HG03342 (cell line): Measurements from ENCODE around the gene CTBP2.
"Not testable (repeated sequence)": the region's sequence is repeated elsewhere in the genome, so short reads cannot be mapped to it uniquely, and the experiment has no call there.

Source experiments
- ATAC-seq: cut with Tn5 transposase; IDR thresholded peaks from one replicate; pipeline ENCODE4 v1.9.1; 2021; ENCODE audit warnings: mild to moderate bottlenecking, moderate library complexity; ENCODE audit not compliant: unreplicated experiment

Gene CTBP2

DNA sequence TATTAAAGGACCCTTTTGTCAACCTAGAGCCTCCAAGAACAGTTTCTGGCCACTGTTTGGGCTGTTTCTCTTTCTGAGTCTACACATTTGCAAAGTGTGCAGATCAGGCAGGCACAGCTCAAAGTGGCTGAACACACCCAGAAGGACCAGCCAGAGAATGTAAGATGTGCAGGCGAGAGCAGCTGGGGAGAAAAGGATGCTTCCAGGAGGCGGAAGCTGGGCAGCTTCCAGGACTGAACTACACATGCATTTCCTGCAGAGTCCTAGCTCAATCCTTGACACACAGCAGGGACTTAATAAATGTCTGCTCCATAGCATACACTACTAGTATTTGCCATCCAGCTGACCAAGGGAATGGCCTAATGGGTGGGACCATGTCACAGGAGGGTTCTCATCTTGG is 70.9 kb downstream of the CTBP2 start:
- ATAC-seq, result no peak

DNA sequence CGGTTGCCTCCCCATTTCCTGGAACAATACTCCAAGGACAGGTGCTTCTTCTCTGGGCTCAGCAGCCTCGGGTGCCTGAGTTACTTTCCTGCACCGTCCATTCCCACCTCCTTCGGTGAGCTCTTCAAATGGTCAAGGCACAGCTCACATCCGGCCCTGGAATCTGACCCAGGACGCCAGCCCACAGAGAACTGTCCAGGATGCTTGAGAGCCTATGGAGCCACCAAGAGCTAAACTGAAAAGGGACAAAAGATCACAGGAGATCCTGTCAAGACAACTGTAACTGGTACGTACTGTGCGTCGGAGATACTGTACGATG is 72.5 kb downstream of the CTBP2 start:
- no peak for ATAC-seq

DNA sequence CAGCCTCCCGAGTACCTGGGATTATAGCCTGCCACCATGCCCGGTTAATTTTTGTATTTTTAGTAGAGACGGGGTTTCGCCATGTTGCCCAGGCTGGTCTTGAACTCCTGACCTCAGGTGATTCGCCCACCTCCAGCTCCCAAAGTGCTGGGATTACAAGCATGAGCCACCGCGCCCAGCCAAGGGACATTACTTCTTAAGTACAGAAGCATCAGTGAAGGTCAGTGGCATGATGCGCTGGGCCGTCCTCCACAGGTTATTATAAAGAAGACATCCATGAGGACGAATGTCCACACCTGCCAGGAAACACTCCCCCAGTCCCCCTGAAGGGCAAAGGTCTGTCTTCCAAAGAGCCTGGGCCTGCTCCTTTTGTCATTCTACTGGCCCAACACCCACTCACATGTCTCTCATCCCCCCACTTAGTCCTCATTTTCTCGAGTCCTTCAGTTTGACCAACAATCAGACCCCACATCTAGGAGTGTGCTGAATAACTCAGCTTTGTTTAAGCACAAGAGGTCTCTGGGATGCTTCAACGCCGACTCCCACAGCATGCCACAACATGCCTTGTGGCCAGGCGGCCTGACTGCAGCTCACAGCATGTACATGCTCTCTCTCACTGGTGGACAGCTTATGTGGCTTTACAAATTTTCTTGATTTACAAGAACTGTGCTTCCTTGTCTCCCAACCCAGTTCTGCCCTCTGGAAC is 73.0 kb downstream of the CTBP2 start:
- ATAC-seq, result no peak

DNA sequence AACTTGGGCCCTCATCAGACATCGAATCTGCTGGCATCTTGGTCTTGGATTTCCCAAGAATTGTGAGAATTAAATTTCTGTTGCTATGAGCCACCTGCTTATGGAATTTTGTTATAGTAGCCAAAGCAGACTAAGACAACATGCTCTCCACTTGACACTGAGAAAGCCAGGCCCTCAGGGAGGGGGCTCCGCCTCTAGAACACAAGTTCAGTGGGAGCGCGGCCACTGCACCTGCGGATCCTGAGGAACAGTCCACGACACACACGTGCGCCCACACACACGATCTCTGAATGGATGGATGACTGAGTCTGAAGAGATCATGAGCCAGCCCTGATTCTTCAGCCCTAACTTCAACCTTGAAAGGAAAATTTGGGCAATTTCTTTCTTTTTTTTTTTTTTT is 73.7 kb downstream of the CTBP2 start:
- ATAC-seq, result no peak

DNA sequence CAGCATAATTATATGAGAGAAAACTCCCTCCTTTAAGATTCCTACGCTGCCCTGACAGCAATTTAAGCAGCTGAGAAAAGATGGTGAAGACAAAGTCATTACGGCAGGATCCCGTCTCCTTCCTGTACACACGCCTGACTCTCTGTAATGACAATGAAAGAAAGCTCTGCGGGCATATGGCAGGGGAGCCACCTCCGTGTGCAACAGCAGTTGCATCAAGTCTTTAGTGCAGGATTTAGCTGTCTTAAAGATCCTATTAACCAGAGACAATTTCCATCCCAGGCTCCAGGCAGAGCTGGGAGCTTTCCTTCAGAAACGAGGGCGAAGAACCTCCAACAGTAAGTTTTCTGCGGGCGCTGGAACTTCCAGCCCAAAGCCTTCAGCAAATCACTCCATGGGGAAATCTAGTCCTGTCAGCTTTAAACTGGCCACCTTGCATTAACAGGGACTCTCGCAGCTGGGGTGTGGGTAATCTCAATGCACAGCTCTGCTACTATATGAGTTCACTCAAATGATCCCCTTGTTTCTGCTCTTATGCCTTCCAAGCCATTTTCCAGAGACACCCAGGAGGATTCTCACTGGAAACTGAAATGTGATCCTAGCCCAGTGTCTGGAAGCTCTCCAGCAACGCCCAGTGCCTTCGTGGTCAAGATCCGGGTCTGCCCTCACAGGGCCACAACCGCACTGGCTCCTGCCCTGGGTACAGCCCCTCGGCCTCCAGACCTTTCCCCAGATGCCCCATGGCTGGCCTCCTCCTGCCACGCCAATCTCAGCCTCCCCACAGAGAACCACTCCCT is 74.9 kb downstream of the CTBP2 start:
- ATAC-seq, result no peak

- no peak for ATAC-seq
Measured at GRCh38 chr10:125084614-125085257, 75.6 kb downstream of the CTBP2 start.

DNA sequence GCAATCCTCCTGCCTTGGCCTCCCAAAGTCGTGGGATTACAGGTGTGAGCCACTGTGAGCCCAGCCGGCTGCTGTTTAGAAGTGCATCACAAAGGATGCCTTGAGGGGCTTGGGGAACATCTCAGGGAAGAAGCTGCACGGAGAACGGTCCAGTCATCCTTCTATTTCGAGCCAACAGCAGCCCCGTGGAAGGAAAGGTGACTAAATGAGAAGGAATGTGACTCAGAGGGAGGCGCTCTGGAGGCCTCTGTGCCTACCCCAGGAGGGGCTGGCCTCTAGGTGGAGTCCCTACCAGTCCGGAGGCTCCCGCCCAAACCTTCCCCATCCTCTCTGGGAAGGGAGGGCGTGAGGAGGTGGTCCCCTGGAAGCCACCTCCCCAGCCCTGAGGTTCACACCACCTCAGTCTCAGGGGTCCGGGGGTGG is 76.2 kb downstream of the CTBP2 start:
- no peak for ATAC-seq

GRCh38 chr10:125083576-125083920 is 76.8 kb downstream of the CTBP2 start:
- ATAC-seq, result no peak

- ATAC-seq, result no peak
Measured at GRCh38 chr10:125082881-125083575, 77.3 kb downstream of the CTBP2 start.

- ATAC-seq, result not testable (repeated sequence)
Measured at GRCh38 chr10:125082471-125082870, 77.9 kb downstream of the CTBP2 start.

DNA sequence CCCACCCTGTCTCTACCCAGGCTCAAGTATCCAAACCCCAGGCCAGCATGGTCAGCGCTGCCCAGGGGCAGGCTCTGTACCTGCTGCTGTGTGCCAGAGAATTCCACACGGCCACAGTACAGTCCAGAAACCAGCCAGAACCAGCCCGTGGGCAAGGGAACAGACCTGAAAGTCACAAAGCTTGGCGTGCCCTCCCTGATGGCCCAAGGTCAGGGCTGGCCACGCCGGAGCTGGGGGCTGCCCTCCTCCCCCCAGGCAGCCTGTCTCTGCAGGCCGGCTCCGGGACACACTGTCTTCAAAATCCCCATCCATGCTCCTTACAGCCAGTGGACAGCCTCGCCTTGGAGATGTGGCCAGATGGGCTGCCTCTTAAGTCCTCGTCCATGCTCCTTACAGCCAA is 78.4 kb downstream of the CTBP2 start:
- no peak for ATAC-seq

- no peak for ATAC-seq
Measured at GRCh38 chr10:125080984-125081383, 79.4 kb downstream of the CTBP2 start.

DNA sequence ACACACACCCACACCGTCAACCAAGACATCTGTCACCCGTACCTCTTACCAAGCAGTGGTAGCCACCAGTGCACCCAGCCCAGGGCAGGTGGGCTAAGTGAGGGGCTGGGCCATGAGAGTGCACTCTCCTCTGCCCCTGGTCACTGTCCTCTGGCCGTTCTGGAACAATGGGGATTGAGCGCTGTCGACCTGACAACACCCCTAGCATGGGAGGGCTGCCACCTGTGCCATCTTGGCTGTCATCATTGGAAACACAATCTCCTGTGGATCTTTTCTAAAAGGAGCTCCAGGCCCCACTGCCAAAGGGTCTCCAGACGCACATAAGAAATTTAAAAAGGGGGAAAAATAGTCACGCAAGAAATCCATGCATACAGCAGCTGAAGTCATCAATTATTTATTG is 80.1 kb downstream of the CTBP2 start:
- ATAC-seq, result no peak

DNA sequence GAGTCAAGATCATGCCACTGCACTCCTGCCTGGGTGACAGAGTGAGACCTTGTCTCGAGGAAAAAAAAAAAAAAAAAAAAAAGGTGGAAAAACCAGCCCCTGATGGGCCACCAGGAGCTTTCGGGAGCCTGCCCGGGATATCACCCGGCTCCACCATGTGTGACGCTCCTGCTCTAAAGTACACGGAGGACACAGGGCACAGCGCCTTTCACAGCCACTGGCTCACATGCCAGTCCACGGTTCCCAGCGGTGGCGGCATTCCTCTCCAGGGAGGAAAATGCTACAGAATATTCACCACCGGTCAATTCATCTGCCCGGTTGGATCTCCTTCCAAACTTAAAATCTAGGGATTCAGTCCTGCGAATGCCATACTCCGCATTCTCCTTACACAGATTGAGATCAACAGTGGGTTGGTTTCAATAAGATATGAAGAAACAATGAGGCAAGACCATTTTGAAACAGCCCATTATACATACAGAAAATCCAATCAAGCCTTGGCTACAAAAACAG is 81.2 kb downstream of the CTBP2 start:
- no peak for ATAC-seq

- ATAC-seq, result no peak
Measured at GRCh38 chr10:125076891-125077541, 83.3 kb downstream of the CTBP2 start.

DNA sequence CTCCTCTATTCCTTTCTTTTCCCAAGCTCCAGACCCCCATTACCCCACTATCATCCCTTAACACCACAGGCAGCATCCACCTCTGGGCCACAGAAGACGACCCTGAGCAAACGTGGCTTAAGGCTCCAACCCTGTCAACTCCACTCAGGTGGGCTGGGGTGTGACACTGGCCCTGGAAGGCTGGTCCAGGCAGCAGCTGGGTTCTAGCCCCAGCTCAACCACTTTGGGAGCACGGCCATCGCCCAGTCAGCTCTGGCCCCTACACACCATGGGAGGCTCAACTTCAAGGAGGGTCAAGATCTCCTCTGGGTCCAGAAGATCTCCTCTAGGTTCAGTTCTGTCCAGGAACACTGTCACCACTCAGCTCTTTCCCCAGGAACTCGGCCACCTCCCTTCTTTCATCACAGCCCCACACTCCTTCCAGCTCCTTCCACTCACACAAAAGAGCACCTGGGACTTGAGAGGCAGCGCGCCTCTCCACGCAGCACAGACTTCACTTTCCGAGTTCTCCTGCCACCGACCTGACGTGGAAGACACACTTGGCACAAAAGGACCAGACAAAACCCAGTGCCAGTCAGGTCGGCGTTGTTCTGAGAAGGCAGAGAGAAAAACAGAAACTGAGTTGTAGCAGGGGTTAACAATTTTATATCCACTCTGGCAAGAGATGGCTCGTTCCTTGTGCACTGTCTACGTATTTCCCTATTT is 84.1 kb downstream of the CTBP2 start:
- no peak for ATAC-seq

GRCh38 chr10:125073996-125074395 is 86.4 kb downstream of the CTBP2 start:
- no peak for ATAC-seq

- no peak for ATAC-seq
Measured at GRCh38 chr10:125072794-125073193, 87.6 kb downstream of the CTBP2 start.

GRCh38 chr10:125071008-125071407 is 89.4 kb downstream of the CTBP2 start:
- no peak for ATAC-seq

GRCh38 chr10:125068406-125068805 is 92.0 kb downstream of the CTBP2 start:
- no peak for ATAC-seq
